Lung (tissue), 12 donors: Measurements from ENCODE around the gene NCOA5. TPM values are rescaled to one million over a fixed set of nuclear protein-coding genes. Genes with fewer than 3 reads are reported as not detected.
A peak's percentile ranks its signal among the peaks of the same experiment; 100 is the strongest.

Source experiments
- ATAC-seq: fragments of 200-7000 bp; cut with Tn5 transposase; one replicate; pipeline ENCODE4 v1.9.1; 2020; ENCODE audit warnings: moderate number of reproducible peaks; ENCODE audit not compliant: insufficient read depth, low FRiP score
- DNase-seq, 3 donors: peaks; one replicate each; pipeline ENCODE4 v3.0.0-alpha.2; 2013 to 2017
- H3K27ac ChIP-seq, 2 donors: one replicate each; pipeline ENCODE4 v1.5.1; 2013; ENCODE audit warnings: mild to moderate bottlenecking in 2 of 2, moderate library complexity in 2 of 2, control low read depth in 1 of 2, inconsistent platforms in 1 of 2, low read depth in 1 of 2, low read length in 1 of 2
- H3K27me3 ChIP-seq, 3 donors: one replicate each; pipeline ENCODE4 v1.5.1; 2013; ENCODE audit warnings: low read length in 2 of 3; ENCODE audit not compliant: control insufficient read depth in 3 of 3, insufficient read depth in 3 of 3
- H3K36me3 ChIP-seq, 4 donors: one replicate each; pipeline ENCODE4 v1.5.1; 2013; ENCODE audit warnings: low read length in 4 of 4, mild to moderate bottlenecking in 1 of 4, moderate library complexity in 1 of 4; ENCODE audit not compliant: control insufficient read depth in 4 of 4, insufficient read depth in 4 of 4
- H3K4me1 ChIP-seq, 5 donors: one replicate each; pipeline ENCODE4 v1.5.1; 2013; ENCODE audit warnings: low read length in 5 of 5, mild to moderate bottlenecking in 2 of 5, moderate library complexity in 1 of 5; ENCODE audit not compliant: control insufficient read depth in 5 of 5, insufficient read depth in 5 of 5
- H3K4me3 ChIP-seq: one replicate; pipeline ENCODE4 v1.5.1; 2013; ENCODE audit warnings: mild to moderate bottlenecking, control low read depth, moderate library complexity
- H3K9ac ChIP-seq, 2 donors: one replicate each; pipeline ENCODE4 v1.5.1; 2013; ENCODE audit warnings: low read length in 2 of 2, control low read depth in 1 of 2; ENCODE audit not compliant: insufficient read depth in 1 of 2
- H3K9me3 ChIP-seq, 4 donors: one replicate each; pipeline ENCODE4 v1.5.1; 2013; ENCODE audit warnings: low read length in 3 of 4, mild to moderate bottlenecking in 1 of 4, moderate library complexity in 1 of 4; ENCODE audit not compliant: control insufficient read depth in 4 of 4, insufficient read depth in 3 of 4
- CTCF ChIP-seq: IDR thresholded peaks from 2 replicates; pipeline ENCODE4 v1.5.1; 2012; ENCODE audit warnings: mild to moderate bottlenecking; ENCODE audit errors: control extremely low read depth, extremely low read depth
- WGBS, 2 donors: extraction: QIAGEN DNeasy Blood & Tissue Kit; methylation state at CpG; one replicate each; pipeline ENCODE4 v1.1.7; 2013; 5-methylcytosine and 5-hydroxymethylcytosine counted together
- polyA plus RNA-seq, 2 donors: library from polyadenylated mRNA; stranded (reverse); fragments of 200-250 nt; gene quantifications; one replicate each; pipeline ENCODE4 v1.2.1, GENCODE V29; 2013
- total RNA-seq, 2 donors: library from RNA; depleted of rRNA in 1 of 2; stranded (reverse); fragments of >200 nt in 1 of 2; gene quantifications; one replicate each; pipeline ENCODE4 v1.2.1, GENCODE V29; 2014 to 2021
- donor health status: control.
- donor health status: control.
- donor health status: Bipolar disorder and iron deficiency.
- donor health status: healthy.
- donor health status: DM: yes; HTN: yes; CAD: no.

The NCOA5 gene
- total and polyA plus RNA-seq, 4 donors: 11.1 to 24.2 (median 15.1) TPM

- ATAC-seq: peak; percentile 46
- peak in 1 of 3 donors; percentile 24 for DNase-seq
- Histone ChIP-seq H3K27me3 (peaks cover 8 to 34% (median 12%) of the 10 kb centered on the region in 3 donors), H3K36me3 (no peaks in the 10 kb centered on the region), H3K27ac (no peak overlapping the region), H3K9me3 (peaks cover 0 to 3% (median 0%) of the 10 kb centered on the region in 4 donors), H3K9ac (no peak overlapping the region), H3K4me1 (peaks cover 0 to 3% (median 0%) of the 10 kb centered on the region in 5 donors), H3K4me3 (no peak overlapping the region)
- TF ChIP-seq CTCF: peak; percentile 41
- 0 to 1% methylated on average over 33 to 37 of the region's 37 CpGs for WGBS, 2 donors
Observed at GRCh38 chr20:46022411-46023147, 67.2 kb downstream of the NCOA5 start.

GRCh38 chr20:46021361-46022359, 68.1 kb downstream of the NCOA5 start:
- 7 to 8% methylated on average over 58 to 71 of the region's 71 CpGs for WGBS, 2 donors
- H3K9ac ChIP-seq: no peak overlapping the region
- peak overlapping the region; percentile 2 for H3K4me3 ChIP-seq
- H3K9me3 ChIP-seq: peaks cover 0 to 3% (median 0%) of the 10 kb centered on the region in 4 donors
- peaks cover 10 to 34% (median 15%) of the 10 kb centered on the region in 3 donors for H3K27me3 ChIP-seq
- TF ChIP-seq CTCF: no peak
- no peaks in the 10 kb centered on the region for H3K36me3 ChIP-seq
- DNase-seq (peak in 2 of 3 donors; percentile 20 to 40), ATAC-seq (no peak)
- H3K27ac ChIP-seq: no peak overlapping the region
- H3K4me1 ChIP-seq: peaks cover 0 to 3% (median 0%) of the 10 kb centered on the region in 5 donors

- Histone ChIP-seq H3K4me1 (peaks cover 0 to 3% (median 0%) of the 10 kb centered on the region in 5 donors), H3K9me3 (peaks cover 0 to 5% (median 0%) of the 10 kb centered on the region in 4 donors), H3K4me3 (no peak overlapping the region), H3K27ac (no peak overlapping the region), H3K27me3 (peaks cover 6 to 38% (median 15%) of the 10 kb centered on the region in 3 donors), H3K36me3 (no peaks in the 10 kb centered on the region), H3K9ac (no peak overlapping the region)
- 57 to 67% methylated on average over 4 of the region's 4 CpGs for WGBS, 2 donors
- no peak for DNase-seq
- ATAC-seq: no peak
- TF ChIP-seq CTCF: no peak
Observed at GRCh38 chr20:46020555-46020954, 69.2 kb downstream of the NCOA5 start.
